ENCODE data around the gene PPFIA1. TPM values are rescaled to one million over a fixed set of nuclear protein-coding genes. Genes with fewer than 3 reads are reported as not detected.

PPFIA1 gene
- total and polyA plus RNA-seq, 2 of the 13 experiments (the other 11 are each of a cell fraction or from before 2014, with no cell fraction given) = 29.9 to 45.2 TPM

GRCh38 chr11:70270104-70270876 is at the start of gene PPFIA1 (continued):
- TF ChIP-seq NR2F2 (IDR thresholded peaks at IDR 0.05; ENCODE audit: borderline replicate concordance, low read depth) = no peak
- no peak for TF ChIP-seq MTERF4 (CRISPR knock-in tag; IDR thresholded peaks at IDR 0.05)
- TF ChIP-seq ZNF512 (CRISPR knock-in tag; IDR thresholded peaks at IDR 0.05) = no peak
- TF ChIP-seq FOXA1 (IDR thresholded peaks at IDR 0.05) = no peak
- TF ChIP-seq FOXA1 (CRISPR knock-in tag; IDR thresholded peaks at IDR 0.05) = no peak
- TF ChIP-seq KIAA2018 (CRISPR knock-in tag; IDR thresholded peaks at IDR 0.05; ENCODE audit: borderline replicate concordance) = no peak
- TF ChIP-seq ZFP41 (CRISPR knock-in tag; IDR thresholded peaks at IDR 0.05; ENCODE audit: borderline replicate concordance) = no peak
- TF ChIP-seq PBX2 (CRISPR knock-in tag; IDR thresholded peaks at IDR 0.05) = no peak
- no peak for TF ChIP-seq SYNCRIP (IDR thresholded peaks at IDR 0.05; ENCODE audit: insufficient read depth, low read depth, low read length)
- TF ChIP-seq ZNF496 (CRISPR knock-in tag; IDR thresholded peaks at IDR 0.05; ENCODE audit: insufficient replicate concordance) = no peak
- no peak for TF ChIP-seq ZNF790 (CRISPR knock-in tag; IDR thresholded peaks at IDR 0.05; ENCODE audit: borderline replicate concordance)
- TF ChIP-seq CTCF (CRISPR knock-in tag; IDR thresholded peaks at IDR 0.05) = peak; percentile 61

Data from HepG2 (cell line).